ENCODE data around the gene BHLHE40. TPM values are rescaled to one million over a fixed set of nuclear protein-coding genes. Genes with fewer than 3 reads are reported as not detected.

BHLHE40 gene
- total and polyA plus RNA-seq, 4 donors: 28.5 to 204 (median 88.4) TPM

DNA sequence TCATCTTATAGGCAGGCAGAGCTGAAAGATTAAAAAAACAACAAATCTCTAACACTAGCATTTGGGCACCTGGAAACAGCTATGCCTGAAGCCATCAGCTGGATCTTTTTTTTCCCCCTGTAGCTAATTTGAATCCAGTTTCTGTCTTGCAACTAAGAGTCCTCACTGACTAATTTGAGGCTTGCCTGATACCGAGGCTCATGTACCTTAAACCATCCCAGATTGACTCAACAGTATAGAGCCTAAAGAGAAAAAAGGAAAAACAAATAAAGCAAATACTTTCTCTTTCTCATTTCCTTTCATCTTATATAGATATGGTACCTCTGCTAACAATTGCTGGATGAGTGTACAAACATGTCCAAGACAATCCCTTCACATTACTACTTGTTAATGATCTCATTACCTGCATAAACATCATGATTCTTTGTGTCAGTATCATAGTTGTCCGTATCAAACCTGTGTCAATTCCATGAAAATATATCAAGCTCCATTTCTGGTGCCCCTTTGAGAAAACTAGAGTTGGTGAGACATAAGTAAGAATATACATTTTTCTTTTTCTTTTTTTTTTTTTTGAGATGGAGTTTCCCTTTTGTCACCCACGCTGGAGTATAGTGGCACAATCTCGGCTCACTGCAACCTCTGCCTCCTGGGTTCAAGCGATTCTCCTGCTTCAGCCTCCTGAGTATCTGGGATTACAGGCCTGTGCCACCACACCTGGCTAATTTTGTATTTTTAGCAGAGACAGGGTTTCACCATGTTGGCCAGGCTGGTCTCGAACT lies 43.1 kb downstream of the BHLHE40 start:
- H3K27me3 ChIP-seq (ENCODE audit: control insufficient read depth in 3 of 3, insufficient read depth in 3 of 3, low read length in 2 of 3): no peaks in the 10 kb centered on the region
- ATAC-seq (ENCODE audit: insufficient read depth, low FRiP score) (no peak), DNase-seq (no peak)
- no peaks in the 10 kb centered on the region for H3K9me3 ChIP-seq (ENCODE audit: control insufficient read depth in 4 of 4, insufficient read depth in 3 of 4, low read length in 3 of 4)
- peaks cover 0 to 10% (median 3%) of the 10 kb centered on the region in 5 donors for H3K4me1 ChIP-seq (ENCODE audit: control insufficient read depth in 5 of 5, insufficient read depth in 5 of 5, low read length in 5 of 5)
- H3K27ac ChIP-seq (ENCODE audit: low read depth in 1 of 2, low read length in 1 of 2): no peak overlapping the region
- no peak overlapping the region for H3K4me3 ChIP-seq
- WGBS, 2 donors: 86 to 88% methylated on average over 6 of the region's 6 CpGs
- TF ChIP-seq CTCF (IDR thresholded peaks at IDR 0.05; ENCODE audit: control extremely low read depth, extremely low read depth): no peak
- no peaks in the 10 kb centered on the region for H3K36me3 ChIP-seq (ENCODE audit: control insufficient read depth in 4 of 4, insufficient read depth in 4 of 4, low read length in 4 of 4)
- no peak overlapping the region for H3K9ac ChIP-seq (ENCODE audit: insufficient read depth in 1 of 2, low read length in 2 of 2)

- Histone ChIP-seq H3K4me3 (no peak overlapping the region), H3K4me1 (ENCODE audit: control insufficient read depth in 5 of 5, insufficient read depth in 5 of 5, low read length in 5 of 5) (peaks cover 0 to 8% (median 3%) of the 10 kb centered on the region in 5 donors), H3K27ac (ENCODE audit: low read depth in 1 of 2, low read length in 1 of 2) (no peak overlapping the region), H3K27me3 (ENCODE audit: control insufficient read depth in 3 of 3, insufficient read depth in 3 of 3, low read length in 2 of 3) (no peaks in the 10 kb centered on the region), H3K9ac (ENCODE audit: insufficient read depth in 1 of 2, low read length in 2 of 2) (no peak overlapping the region), H3K36me3 (ENCODE audit: control insufficient read depth in 4 of 4, insufficient read depth in 4 of 4, low read length in 4 of 4) (no peaks in the 10 kb centered on the region), H3K9me3 (ENCODE audit: control insufficient read depth in 4 of 4, insufficient read depth in 3 of 4, low read length in 3 of 4) (no peaks in the 10 kb centered on the region)
- DNase-seq: no peak
- no peak for TF ChIP-seq CTCF (IDR thresholded peaks at IDR 0.05; ENCODE audit: control extremely low read depth, extremely low read depth)
- ATAC-seq (ENCODE audit: insufficient read depth, low FRiP score): peak; percentile 10
- WGBS, 2 donors: 73 to 86% methylated on average over 15 of the region's 15 CpGs
Measured at GRCh38 chr3:5022966-5023776, 43.9 kb downstream of the BHLHE40 start.

DNA sequence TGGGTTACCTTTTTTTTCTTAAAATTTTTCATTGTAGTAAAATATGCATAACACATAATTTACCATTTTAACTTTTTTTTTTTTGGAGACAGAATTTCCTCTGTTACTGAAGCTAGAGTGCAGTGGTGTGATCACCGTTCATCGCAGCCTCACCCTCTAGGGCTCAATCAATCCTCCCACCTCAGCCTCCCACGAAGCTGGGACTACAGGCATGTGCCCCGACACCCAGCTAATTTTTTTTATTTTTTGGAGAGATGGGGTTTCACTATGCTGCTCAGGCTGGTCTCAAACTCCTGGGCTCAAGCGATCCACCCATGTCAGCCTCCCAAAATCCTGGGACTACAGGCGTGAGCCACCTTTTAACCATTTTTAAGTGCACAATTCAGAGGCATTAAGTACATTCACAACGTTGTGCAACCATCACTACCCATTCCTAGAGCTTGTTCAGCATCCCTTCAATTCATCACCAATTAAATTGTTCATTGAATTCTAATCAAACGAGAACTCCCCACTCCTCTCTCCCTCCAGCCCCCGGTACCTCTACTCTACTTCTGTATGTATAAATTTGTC lies 44.6 kb downstream of the BHLHE40 start:
- Histone ChIP-seq H3K27ac (ENCODE audit: low read depth in 1 of 2, low read length in 1 of 2) (no peak overlapping the region), H3K9ac (ENCODE audit: insufficient read depth in 1 of 2, low read length in 2 of 2) (no peak overlapping the region), H3K4me1 (ENCODE audit: control insufficient read depth in 5 of 5, insufficient read depth in 5 of 5, low read length in 5 of 5) (peaks cover 0 to 5% (median under 1%) of the 10 kb centered on the region in 5 donors), H3K36me3 (ENCODE audit: control insufficient read depth in 4 of 4, insufficient read depth in 4 of 4, low read length in 4 of 4) (no peaks in the 10 kb centered on the region), H3K4me3 (no peak overlapping the region), H3K9me3 (ENCODE audit: control insufficient read depth in 4 of 4, insufficient read depth in 3 of 4, low read length in 3 of 4) (no peaks in the 10 kb centered on the region), H3K27me3 (ENCODE audit: control insufficient read depth in 3 of 3, insufficient read depth in 3 of 3, low read length in 2 of 3) (no peaks in the 10 kb centered on the region)
- DNase-seq (no peak), ATAC-seq (ENCODE audit: insufficient read depth, low FRiP score) (no peak)
- 88 to 95% methylated on average over 9 of the region's 9 CpGs for WGBS, 2 donors
- TF ChIP-seq CTCF (IDR thresholded peaks at IDR 0.05; ENCODE audit: control extremely low read depth, extremely low read depth): no peak

Measured in lung (tissue), 12 donors.